BJ (cell line): ENCODE measurements around the gene GPER1. TPM values are rescaled to one million over a fixed set of nuclear protein-coding genes. Genes with fewer than 3 reads are reported as not detected.

Experiments used
- CTCF ChIA-PET: fragments of 350-600 bp; formaldehyde crosslinking; extraction: SDS; loops from one replicate; lab custom pipeline; 2021; ENCODE audit warnings: antibody characterized with exemption, inconsistent platforms; lab: Yijun Ruan, JAX
- POLR2A ChIA-PET: fragments of 300-600 bp; sonication (Branson Sonifier 250); formaldehyde crosslinking; extraction: SDS; loops from one replicate; lab custom pipeline; 2021; ENCODE audit warnings: antibody characterized with exemption; lab: Charles Lee
- DNase-seq: peaks from one replicate; pipeline ENCODE4 v3.0.0-alpha.2; 2011; ENCODE audit warnings: low read depth
- H3K27me3 ChIP-seq: 2 replicates; pipeline ENCODE4 v1.6.0; 2011; ENCODE audit warnings: low read length; ENCODE audit not compliant: control insufficient read depth, insufficient read depth
- H3K36me3 ChIP-seq: 2 replicates; pipeline ENCODE4 v1.5.1; 2011; ENCODE audit warnings: low read length; ENCODE audit not compliant: control insufficient read depth, insufficient read depth
- H3K4me3 ChIP-seq: 2 replicates; pipeline ENCODE4 v1.5.1; 2011; ENCODE audit warnings: low read depth, mild to moderate bottlenecking, control low read depth, low read length
- polyA plus RNA-seq: library from polyadenylated mRNA; depleted of rRNA; stranded (reverse); fragments of >200 nt; gene quantifications from 2 replicates; pipeline ENCODE4 v1.2.3, GENCODE V29; 2011
- TF ChIP-seq, protein P1 (sequence below): IDR thresholded peaks from 2 replicates; pipeline ENCODE4 v1.5.1; 2011; ENCODE audit warnings: low read depth, mild to moderate bottlenecking, control low read depth, inconsistent platforms, low read length, moderate library complexity; ENCODE audit not compliant: insufficient read depth

The GPER1 gene
- polyA plus RNA-seq, 1 experiment, result 3.1 TPM

DNA sequence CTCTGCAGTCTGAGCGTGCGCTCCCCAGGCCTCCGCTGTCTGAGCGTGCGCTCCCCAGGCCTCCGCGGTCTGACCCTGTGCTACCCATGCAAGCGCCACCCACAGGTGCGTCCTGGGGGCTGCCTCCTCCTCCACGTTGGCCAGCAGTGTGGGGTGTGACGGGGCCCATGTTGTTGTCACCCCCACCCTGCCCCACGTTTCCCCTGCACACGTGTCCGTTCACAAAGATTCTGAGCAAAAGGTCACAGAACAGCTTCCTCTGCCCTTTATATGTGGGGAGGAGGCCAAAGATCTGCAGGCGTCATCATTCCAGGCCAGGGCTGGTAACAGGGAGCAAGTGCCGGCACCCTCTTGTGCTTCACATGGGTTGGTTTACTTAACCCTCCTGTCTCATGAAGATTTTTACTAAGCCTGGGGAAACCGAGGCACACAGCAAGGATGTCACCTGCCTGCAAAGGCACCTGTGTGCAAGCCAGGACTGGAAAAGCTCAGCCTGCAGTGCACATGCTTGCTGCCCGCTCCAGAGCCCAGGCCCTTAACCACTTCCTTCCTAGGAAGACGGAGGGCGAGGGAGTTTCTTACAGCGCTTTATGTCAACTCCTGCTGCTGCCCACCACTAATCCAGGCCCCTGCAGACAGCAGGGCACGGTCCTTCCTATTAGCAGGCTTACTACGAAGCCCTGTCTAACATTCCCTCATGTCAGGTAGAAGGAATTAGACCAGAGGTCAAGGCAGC is 38.7 kb upstream of the GPER1 start:
- H3K27me3 ChIP-seq, result no peaks in the 10 kb centered on the region
- ChIA-PET CTCF (interaction anchor here (0.6 to 1.8 kb wide), 2 partner anchors 16 to 56 kb away, joined by 3 to 5 read pairs; no protein-coding TSS in a partner anchor), POLR2A (no interaction called here)
- no peak overlapping the region for H3K4me3 ChIP-seq
- no peaks in the 10 kb centered on the region for H3K36me3 ChIP-seq
- no peak for DNase-seq
- TF ChIP-seq, protein P1, sequence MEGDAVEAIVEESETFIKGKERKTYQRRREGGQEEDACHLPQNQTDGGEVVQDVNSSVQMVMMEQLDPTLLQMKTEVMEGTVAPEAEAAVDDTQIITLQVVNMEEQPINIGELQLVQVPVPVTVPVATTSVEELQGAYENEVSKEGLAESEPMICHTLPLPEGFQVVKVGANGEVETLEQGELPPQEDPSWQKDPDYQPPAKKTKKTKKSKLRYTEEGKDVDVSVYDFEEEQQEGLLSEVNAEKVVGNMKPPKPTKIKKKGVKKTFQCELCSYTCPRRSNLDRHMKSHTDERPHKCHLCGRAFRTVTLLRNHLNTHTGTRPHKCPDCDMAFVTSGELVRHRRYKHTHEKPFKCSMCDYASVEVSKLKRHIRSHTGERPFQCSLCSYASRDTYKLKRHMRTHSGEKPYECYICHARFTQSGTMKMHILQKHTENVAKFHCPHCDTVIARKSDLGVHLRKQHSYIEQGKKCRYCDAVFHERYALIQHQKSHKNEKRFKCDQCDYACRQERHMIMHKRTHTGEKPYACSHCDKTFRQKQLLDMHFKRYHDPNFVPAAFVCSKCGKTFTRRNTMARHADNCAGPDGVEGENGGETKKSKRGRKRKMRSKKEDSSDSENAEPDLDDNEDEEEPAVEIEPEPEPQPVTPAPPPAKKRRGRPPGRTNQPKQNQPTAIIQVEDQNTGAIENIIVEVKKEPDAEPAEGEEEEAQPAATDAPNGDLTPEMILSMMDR, result no peak

DNA sequence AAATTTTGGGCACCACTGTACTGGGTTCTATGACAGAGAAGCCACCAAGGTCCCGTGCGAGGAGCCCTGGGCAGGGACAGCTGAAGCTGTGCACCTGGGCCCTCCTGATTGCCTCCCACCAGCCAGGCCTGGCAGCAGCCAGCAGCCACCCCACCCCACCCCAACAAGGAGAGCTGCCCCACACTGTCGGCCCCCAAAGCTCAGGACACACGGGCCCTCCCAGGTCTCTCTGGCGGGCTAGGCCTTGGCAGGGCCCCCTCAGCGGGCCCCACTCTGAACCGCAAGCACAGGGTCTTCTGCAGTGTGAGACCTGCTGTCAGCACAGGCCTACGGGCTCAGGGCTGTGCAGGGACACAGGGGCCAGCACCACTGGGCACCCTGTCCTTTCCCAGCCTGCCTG is 38.1 kb upstream of the GPER1 start:
- no peak for DNase-seq
- ChIA-PET CTCF (interaction anchor here (0.6 to 1.8 kb wide), 2 partner anchors 15 to 57 kb away, joined by 3 to 5 read pairs; no protein-coding TSS in a partner anchor), POLR2A (no interaction called here)
- H3K4me3 ChIP-seq, result no peak overlapping the region
- H3K27me3 ChIP-seq, result no peaks in the 10 kb centered on the region
- TF ChIP-seq, protein P1, result no peak
- H3K36me3 ChIP-seq, result no peaks in the 10 kb centered on the region

DNA sequence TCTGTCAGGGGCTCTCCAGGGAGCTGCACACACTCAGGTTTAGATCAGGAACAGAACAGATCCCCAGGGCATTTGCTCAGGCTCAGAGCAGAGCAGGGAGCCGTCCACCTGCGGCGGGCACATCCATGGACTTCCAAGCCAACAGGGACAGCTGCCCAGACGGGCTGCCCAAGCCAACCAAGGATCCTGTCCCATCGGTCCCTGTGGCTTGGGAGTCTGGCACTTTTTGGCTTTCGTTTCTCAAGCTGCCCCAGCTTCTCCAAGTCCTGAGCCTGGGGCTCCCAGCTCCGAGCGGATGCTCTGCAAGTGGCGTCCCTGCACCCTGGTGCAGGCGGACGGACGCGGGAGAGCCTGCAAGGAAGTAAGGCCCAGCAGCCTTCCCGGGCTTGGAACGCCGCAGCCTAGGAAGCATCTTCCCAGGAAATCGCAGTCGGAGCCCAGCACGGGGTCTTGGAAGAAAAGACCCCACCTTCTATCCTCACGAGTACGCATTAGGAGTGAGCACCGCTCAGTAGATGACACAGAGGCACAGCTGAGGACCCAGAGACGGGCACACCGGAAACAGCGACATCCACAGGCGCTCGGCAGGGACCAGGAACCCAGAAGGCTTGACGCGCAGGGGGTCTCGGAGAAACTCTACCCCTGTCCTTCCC is 37.5 kb upstream of the GPER1 start:
- H3K4me3 ChIP-seq, result no peak overlapping the region
- ChIA-PET POLR2A (no interaction called here), CTCF (interaction anchor here (1.8 to 4.2 kb wide), 3 partner anchors 15 to 57 kb away, joined by 5 to 33 read pairs (median 18); no protein-coding TSS in a partner anchor)
- H3K36me3 ChIP-seq, result no peaks in the 10 kb centered on the region
- no peaks in the 10 kb centered on the region for H3K27me3 ChIP-seq
- TF ChIP-seq, protein P1, result no peak
- no peak for DNase-seq

DNA sequence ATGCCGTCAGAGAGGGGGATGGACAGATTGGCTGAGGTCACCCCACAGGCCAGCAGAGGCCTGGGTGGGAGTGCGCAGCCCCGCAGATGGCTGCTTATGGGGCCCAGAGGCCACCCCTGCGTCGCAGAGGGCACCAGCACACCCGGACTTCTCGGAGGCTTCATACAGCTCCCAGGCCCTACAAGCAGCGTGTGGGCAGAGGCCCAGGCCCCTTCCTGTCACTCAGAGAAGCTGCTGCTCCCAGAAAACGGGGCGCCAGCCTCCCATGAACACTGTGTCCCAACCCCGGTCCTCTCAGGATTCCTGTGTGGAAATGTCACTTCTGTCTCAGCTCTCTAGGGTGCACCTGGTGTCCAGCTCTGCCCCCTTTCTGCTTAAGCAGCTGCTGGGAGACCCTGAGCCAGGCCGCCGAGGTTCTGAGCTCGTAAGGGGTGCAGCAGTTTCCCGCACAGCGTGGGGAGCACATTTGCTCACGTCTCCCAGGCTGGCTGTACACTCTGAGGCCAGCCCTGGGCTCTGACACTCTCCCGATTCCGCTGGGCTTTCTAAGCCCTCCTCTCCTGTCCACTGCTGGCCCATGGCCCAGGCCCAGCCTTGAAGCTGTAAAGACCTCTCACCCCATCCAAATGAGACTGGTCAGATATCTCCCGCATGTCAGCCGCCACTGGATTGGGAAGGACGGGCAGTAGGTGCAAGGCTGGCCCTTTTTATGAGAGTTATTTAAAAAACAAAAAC is 36.8 kb upstream of the GPER1 start:
- CTCF ChIA-PET, result interaction anchor here (1.1 to 4.2 kb wide), 3 partner anchors 14 to 57 kb away, joined by 3 to 33 read pairs (median 18); no protein-coding TSS in a partner anchor
- Histone ChIP-seq H3K4me3 (no peak overlapping the region), H3K27me3 (no peaks in the 10 kb centered on the region), H3K36me3 (no peaks in the 10 kb centered on the region)
- TF ChIP-seq, protein P1, result no peak
- no peak for DNase-seq
- POLR2A ChIA-PET, result no interaction called here
